ENCODE data around the gene LPCAT1. TPM values are rescaled to one million over a fixed set of nuclear protein-coding genes. Genes with fewer than 3 reads are reported as not detected.

LPCAT1 gene
- total and polyA plus RNA-seq, 2 of the 4 experiments (the other 2 are of a cell fraction): 17.7 to 33.6 TPM

DNA sequence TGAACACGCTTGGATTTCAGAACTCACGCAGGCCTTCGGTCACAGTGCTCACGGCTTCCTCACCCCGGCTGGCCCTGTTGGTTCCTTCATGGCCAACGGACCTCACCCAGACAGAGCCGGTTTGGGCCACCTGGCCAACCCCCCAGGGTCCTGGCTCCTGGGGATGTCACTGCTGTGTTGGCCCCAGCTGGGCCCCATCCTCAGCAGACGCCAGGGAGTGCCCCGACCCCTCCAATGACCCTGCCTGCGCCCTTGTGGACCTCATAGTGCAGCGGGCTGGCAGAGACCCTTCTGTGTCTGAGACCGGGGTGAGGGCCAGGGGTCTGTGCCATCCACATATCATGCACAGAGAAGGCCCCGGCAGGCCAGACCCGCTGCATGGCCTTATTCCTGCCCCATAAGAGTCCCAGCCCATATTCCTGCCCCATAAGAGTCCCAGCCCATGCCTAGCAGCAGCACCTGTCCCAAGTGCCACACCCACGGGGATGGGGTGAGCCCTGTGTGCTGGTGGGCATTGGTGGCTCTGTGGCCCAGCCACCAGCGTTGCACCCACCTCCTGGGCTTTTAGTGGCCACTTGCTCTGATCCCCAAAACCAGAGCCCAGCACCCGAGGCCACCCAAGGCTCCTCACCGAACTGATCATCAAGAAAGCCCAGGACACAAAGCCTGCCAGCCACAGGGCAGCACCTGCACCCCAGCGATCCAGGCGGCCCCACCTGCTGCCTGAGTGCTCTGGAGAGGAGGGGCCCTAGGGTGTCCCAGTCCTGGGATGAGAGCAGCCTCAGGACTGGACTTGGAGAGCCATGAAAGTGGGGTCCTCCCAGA lies 1.3 kb upstream of the LPCAT1 start (continued):
- TF ChIP-seq FOS (IDR thresholded peaks at IDR 0.05; ENCODE audit: low read depth, low read length) (no peak), CEBPB (IDR thresholded peaks at IDR 0.05; ENCODE audit: low read depth, low read length) (no peak)

DNA sequence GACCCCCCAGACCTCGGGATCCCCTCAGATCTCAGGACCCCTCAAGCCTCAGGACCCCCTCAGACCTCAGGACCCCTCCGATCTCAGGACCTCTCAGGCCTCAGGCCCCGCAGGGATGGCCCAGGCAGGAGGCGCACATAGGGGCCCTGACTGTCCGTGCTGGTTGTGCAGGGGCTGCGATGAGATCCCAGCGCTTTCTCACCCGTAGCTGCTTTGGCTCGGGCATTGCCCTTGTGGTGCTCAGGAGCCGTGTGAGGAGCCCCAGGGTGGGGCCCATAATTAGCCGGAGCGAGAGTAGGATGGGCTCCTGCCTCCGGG lies 680 bp upstream of the LPCAT1 start:
- H3K4me1 ChIP-seq (ENCODE audit: control insufficient read depth, insufficient read depth, low read length): peaks cover 9% of the 10 kb centered on the region
- peak overlapping the region; percentile 96 to 98 for H4K8ac ChIP-seq (ENCODE audit: low read depth in 2 of 2, low read length in 2 of 2)
- ATAC-seq (ENCODE audit: low read depth) (no peak), DNase-seq (no peak)
- 83% methylated on average over 9 of the region's 13 CpGs; no CpG with 5 or more reads in 1 of the 2 experiments for WGBS, 2 experiments (ENCODE audit: extremely low coverage in 2 of 2, insufficient read length in 1 of 2)
- TF ChIP-seq CEBPB (IDR thresholded peaks at IDR 0.05; ENCODE audit: low read depth, low read length) (no peak), MAZ (IDR thresholded peaks at IDR 0.05; ENCODE audit: borderline replicate concordance, low read depth, low read length) (no peak), POLR2A (IDR thresholded peaks at IDR 0.05; ENCODE audit: low read depth, low read length) (no peak), USF2 (IDR thresholded peaks at IDR 0.05; ENCODE audit: low read depth, low read length) (no peak), RFX5 (IDR thresholded peaks at IDR 0.05; ENCODE audit: low read depth, low read length) (no peak), BHLHE40 (IDR thresholded peaks at IDR 0.05; ENCODE audit: low read depth, low read length) (no peak), MAFK (IDR thresholded peaks at IDR 0.05; ENCODE audit: low read depth, low read length) (no peak), FOS (IDR thresholded peaks at IDR 0.05; ENCODE audit: low read depth, low read length) (no peak), NFE2L2 (IDR thresholded peaks at IDR 0.05; ENCODE audit: low read depth, low read length) (no peak), SMC3 (IDR thresholded peaks at IDR 0.05; ENCODE audit: low read depth, low read length) (no peak), MXI1 (IDR thresholded peaks at IDR 0.05; ENCODE audit: borderline replicate concordance, low read depth, low read length) (no peak)
- TF ChIP-seq, protein P1, sequence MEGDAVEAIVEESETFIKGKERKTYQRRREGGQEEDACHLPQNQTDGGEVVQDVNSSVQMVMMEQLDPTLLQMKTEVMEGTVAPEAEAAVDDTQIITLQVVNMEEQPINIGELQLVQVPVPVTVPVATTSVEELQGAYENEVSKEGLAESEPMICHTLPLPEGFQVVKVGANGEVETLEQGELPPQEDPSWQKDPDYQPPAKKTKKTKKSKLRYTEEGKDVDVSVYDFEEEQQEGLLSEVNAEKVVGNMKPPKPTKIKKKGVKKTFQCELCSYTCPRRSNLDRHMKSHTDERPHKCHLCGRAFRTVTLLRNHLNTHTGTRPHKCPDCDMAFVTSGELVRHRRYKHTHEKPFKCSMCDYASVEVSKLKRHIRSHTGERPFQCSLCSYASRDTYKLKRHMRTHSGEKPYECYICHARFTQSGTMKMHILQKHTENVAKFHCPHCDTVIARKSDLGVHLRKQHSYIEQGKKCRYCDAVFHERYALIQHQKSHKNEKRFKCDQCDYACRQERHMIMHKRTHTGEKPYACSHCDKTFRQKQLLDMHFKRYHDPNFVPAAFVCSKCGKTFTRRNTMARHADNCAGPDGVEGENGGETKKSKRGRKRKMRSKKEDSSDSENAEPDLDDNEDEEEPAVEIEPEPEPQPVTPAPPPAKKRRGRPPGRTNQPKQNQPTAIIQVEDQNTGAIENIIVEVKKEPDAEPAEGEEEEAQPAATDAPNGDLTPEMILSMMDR (conservative IDR thresholded peaks at IDR 0.05; ENCODE audit: low read depth, low read length): no peak
- H3K27ac ChIP-seq (ENCODE audit: insufficient read depth, low read length): peak overlapping the region; percentile 92
- H3K9me3 ChIP-seq (ENCODE audit: control insufficient read depth, insufficient read depth, low read length): no peaks in the 10 kb centered on the region
- no peak overlapping the region for H2BK20ac ChIP-seq (ENCODE audit: low read depth, low read length)
- H3K23ac ChIP-seq (ENCODE audit: low read depth, low read length): peak overlapping the region; percentile 9; the same call in 1 of the 2 replicates
- peak overlapping the region; percentile 16; the same call in 1 of the 2 replicates for H2BK120ac ChIP-seq (ENCODE audit: low read depth, low read length)
- H4K5ac ChIP-seq (ENCODE audit: low read depth, low read length): peak overlapping the region; percentile 87
- peaks cover 10% of the 10 kb centered on the region; the same call in 1 of the 2 replicates for H3K9me1 ChIP-seq (ENCODE audit: insufficient read depth, low read length)
- ChIA-PET CTCF (no interaction called here), POLR2A (ENCODE audit: unreplicated experiment) (no interaction called here)
- peak overlapping the region; percentile 56 for H2AK5ac ChIP-seq (ENCODE audit: low read depth, low read length)
- peak overlapping the region; percentile 61; the same call in 1 of the 2 replicates for H3K18ac ChIP-seq (ENCODE audit: low read depth, low read length)
- peak overlapping the region; percentile 75 for H4K91ac ChIP-seq (ENCODE audit: insufficient read depth, low read depth, low read length)
- H3K14ac ChIP-seq (replicated peaks; ENCODE audit: low read depth, low read length): peak overlapping the region; percentile 69
- H3K4ac ChIP-seq (ENCODE audit: low read depth, low read length): peak overlapping the region; percentile 71
- H2AFZ ChIP-seq (replicated peaks; ENCODE audit: low read length, poor library complexity): peak overlapping the region; percentile 93
- dilution Hi-C loops (cut with HindIII; ENCODE audit: low sequenced_read_pairs, unreplicated experiment): no loop called here
- no TSS peak for BruUV-seq (replicated peaks)
- peaks cover 7 to 32% of the 10 kb centered on the region in 2 experiments; a peak in 3 of 4 replicates for H3K79me1 ChIP-seq (ENCODE audit: low read depth in 1 of 2, low read length in 2 of 2)
- H2BK5ac ChIP-seq (ENCODE audit: low read depth, low read length, poor library complexity, severe bottlenecking): peak overlapping the region; percentile 28
- H2AK9ac ChIP-seq (replicated peaks; ENCODE audit: low read depth, low read length, poor library complexity): peak overlapping the region; percentile 95
- intact Hi-C loops (cut with micrococcal nuclease): loop anchor here (5.0 kb wide), 2 partner anchors 47 to 118 kb away; no protein-coding TSS in a partner anchor
- no peak overlapping the region for H2BK15ac ChIP-seq (ENCODE audit: low read depth, low read length)
- no peak overlapping the region for H3K56ac ChIP-seq (ENCODE audit: extremely low read depth, insufficient read depth, low read length)
- H3K27me3 ChIP-seq (ENCODE audit: control insufficient read depth, insufficient read depth, low read length): peaks cover 6% of the 10 kb centered on the region
- H4K20me1 ChIP-seq (ENCODE audit: insufficient read depth, low read length): peaks cover 32% of the 10 kb centered on the region
- peak overlapping the region; percentile 99 for H3K4me3 ChIP-seq (ENCODE audit: insufficient read depth, low read depth, low read length)
- peak overlapping the region; percentile 50 for H3K9ac ChIP-seq (ENCODE audit: low read depth, low read length)
- in situ Hi-C loops (cut with MboI; ENCODE audit: low sequenced_read_pairs): no loop called here
- peaks cover 12% of the 10 kb centered on the region for H3K36me3 ChIP-seq (ENCODE audit: control insufficient read depth, insufficient read depth, low read length)
- H3K4me2 ChIP-seq (ENCODE audit: low read depth, low read length): peak overlapping the region; percentile 73

Measured in IMR-90 (cell line).